GM23248 (cell line): ENCODE measurements around the gene GRPR.

Experiments used
- EZH2 ChIP-seq: fragments of 200-600 bp; sonication (generic); IDR thresholded peaks from 2 replicates; pipeline ENCODE4 v1.6.1; 2018; ENCODE audit warnings: antibody characterized with exemption, mild to moderate bottlenecking; ENCODE audit not compliant: insufficient read depth, poor library complexity, severe bottlenecking
- EZH2phosphoT487 ChIP-seq: fragments of 200-600 bp; sonication (generic); IDR thresholded peaks from 2 replicates; pipeline ENCODE4 v1.6.1; 2018; ENCODE audit warnings: antibody characterized with exemption, moderate library complexity, mild to moderate bottlenecking, low read depth; ENCODE audit not compliant: insufficient read depth

DNA sequence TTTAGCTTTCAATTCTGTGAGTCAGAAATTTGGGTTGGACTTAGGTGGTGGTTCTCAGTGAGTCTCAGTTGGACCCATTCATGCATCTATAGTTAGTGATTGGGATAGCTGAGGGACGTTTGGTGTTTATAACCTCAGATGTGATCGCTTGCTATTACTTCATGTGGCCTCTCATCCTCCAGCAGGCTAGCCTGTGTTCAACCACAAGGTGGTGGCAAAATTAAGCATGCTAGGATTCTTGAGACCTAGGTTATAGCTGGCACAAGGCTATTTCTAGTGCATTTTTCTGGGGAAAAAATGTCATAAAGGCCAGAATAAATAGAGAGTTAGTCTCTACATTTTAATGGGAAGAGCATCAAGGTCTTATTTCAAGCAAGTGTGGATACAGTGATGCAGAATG is 10.9 kb upstream of the GRPR start:
- TF ChIP-seq EZH2: no peak
- no peak for TF ChIP-seq EZH2phosphoT487
